Measurements from ENCODE around the gene R3HCC1L.

Gene R3HCC1L

GRCh38 chr10:98217801-98218200, 83.3 kb downstream of the R3HCC1L start:
- Histone ChIP-seq H3K4me2 (ENCODE audit: low read depth, low read length, poor library complexity, severe bottlenecking) (no peak overlapping the region), H3F3A (ENCODE audit: insufficient read depth) (no peaks in the 10 kb centered on the region), H3K4me3 (ENCODE audit: insufficient read depth, low read length, poor library complexity, severe bottlenecking) (no peak overlapping the region), H3K27ac (ENCODE audit: low read depth, low read length) (no peak overlapping the region), H4K20me1 (ENCODE audit: low read depth, low read length) (no peaks in the 10 kb centered on the region), H3K9me2 (replicated peaks; ENCODE audit: insufficient read depth, low read length) (no peaks in the 10 kb centered on the region), H3K9ac (ENCODE audit: low read length) (no peak overlapping the region), H2AFZ (ENCODE audit: low read depth, low read length, severe bottlenecking) (no peak overlapping the region), H3K27me3 (ENCODE audit: low read length) (no peaks in the 10 kb centered on the region), H3K36me3 (ENCODE audit: low read length) (peaks cover 24% of the 10 kb centered on the region; the same call in 1 of the 2 replicates), H3K79me2 (ENCODE audit: insufficient read depth, low read length) (peaks cover 68% of the 10 kb centered on the region), H3K9me3 (ENCODE audit: insufficient read depth, low read length) (no peaks in the 10 kb centered on the region)
- TF ChIP-seq EZH2phosphoT487 (conservative IDR thresholded peaks at IDR 0.05; ENCODE audit: low read length) (no peak), CTCF (IDR thresholded peaks at IDR 0.05; ENCODE audit: insufficient read depth, low read length, poor library complexity, severe bottlenecking) (no peak)

- Histone ChIP-seq H2AFZ (ENCODE audit: low read depth, low read length, severe bottlenecking) (no peak overlapping the region), H3K9ac (ENCODE audit: low read length) (no peak overlapping the region), H3K36me3 (ENCODE audit: low read length) (peaks cover 16% of the 10 kb centered on the region), H3K79me2 (ENCODE audit: insufficient read depth, low read length) (peaks cover 59% of the 10 kb centered on the region), H3K9me2 (replicated peaks; ENCODE audit: insufficient read depth, low read length) (no peaks in the 10 kb centered on the region), H4K20me1 (ENCODE audit: low read depth, low read length) (no peaks in the 10 kb centered on the region), H3K27ac (ENCODE audit: low read depth, low read length) (no peak overlapping the region), H3K27me3 (ENCODE audit: low read length) (no peaks in the 10 kb centered on the region), H3K4me3 (ENCODE audit: insufficient read depth, low read length, poor library complexity, severe bottlenecking) (no peak overlapping the region), H3F3A (ENCODE audit: insufficient read depth) (no peaks in the 10 kb centered on the region), H3K9me3 (ENCODE audit: insufficient read depth, low read length) (peaks cover 9% of the 10 kb centered on the region; the same call in 1 of the 2 replicates), H3K4me2 (ENCODE audit: low read depth, low read length, poor library complexity, severe bottlenecking) (no peak overlapping the region)
- no peak for TF ChIP-seq EZH2phosphoT487 (conservative IDR thresholded peaks at IDR 0.05; ENCODE audit: low read length)
- no peak for TF ChIP-seq CTCF (IDR thresholded peaks at IDR 0.05; ENCODE audit: insufficient read depth, low read length, poor library complexity, severe bottlenecking)
Measured at GRCh38 chr10:98223874-98224273, 89.4 kb downstream of the R3HCC1L start.

- H3K4me3 ChIP-seq (ENCODE audit: insufficient read depth, low read length, poor library complexity, severe bottlenecking), result no peak overlapping the region
- no peaks in the 10 kb centered on the region for H3K9me2 ChIP-seq (replicated peaks; ENCODE audit: insufficient read depth, low read length)
- no peaks in the 10 kb centered on the region for H3F3A ChIP-seq (ENCODE audit: insufficient read depth)
- H3K27me3 ChIP-seq (ENCODE audit: low read length), result no peaks in the 10 kb centered on the region
- H3K9ac ChIP-seq (ENCODE audit: low read length), result no peak overlapping the region
- no peak overlapping the region for H3K4me2 ChIP-seq (ENCODE audit: low read depth, low read length, poor library complexity, severe bottlenecking)
- TF ChIP-seq CTCF (IDR thresholded peaks at IDR 0.05; ENCODE audit: insufficient read depth, low read length, poor library complexity, severe bottlenecking), result no peak
- no peak for TF ChIP-seq EZH2phosphoT487 (conservative IDR thresholded peaks at IDR 0.05; ENCODE audit: low read length)
- H2AFZ ChIP-seq (ENCODE audit: low read depth, low read length, severe bottlenecking), result no peak overlapping the region
- peaks cover 16% of the 10 kb centered on the region for H3K36me3 ChIP-seq (ENCODE audit: low read length)
- peaks cover 9% of the 10 kb centered on the region; the same call in 1 of the 2 replicates for H3K9me3 ChIP-seq (ENCODE audit: insufficient read depth, low read length)
- H4K20me1 ChIP-seq (ENCODE audit: low read depth, low read length), result no peaks in the 10 kb centered on the region
- peaks cover 53% of the 10 kb centered on the region for H3K79me2 ChIP-seq (ENCODE audit: insufficient read depth, low read length)
- no peak overlapping the region for H3K27ac ChIP-seq (ENCODE audit: low read depth, low read length)
Measured at GRCh38 chr10:98224509-98224908, 90.1 kb downstream of the R3HCC1L start.
